Endodermal cell (in vitro differentiated cells): ENCODE data around the gene STX19. TPM values are rescaled to one million over a fixed set of nuclear protein-coding genes. Genes with fewer than 3 reads are reported as not detected.
"Not testable (repeated sequence)": the region's sequence is repeated elsewhere in the genome, so short reads cannot be mapped to it uniquely, and the experiment has no call there.

Source experiments
- DNase-seq: peaks from one replicate; pipeline ENCODE4 v3.0.0-alpha.2; 2017
- H3K27ac ChIP-seq: 2 replicates; pipeline ENCODE4 v1.5.1; 2013; ENCODE audit warnings: mild to moderate bottlenecking, low read depth, low read length, moderate library complexity
- H3K27me3 ChIP-seq: 2 replicates; pipeline ENCODE4 v1.6.1; 2013; ENCODE audit warnings: mild to moderate bottlenecking, low read length, moderate library complexity; ENCODE audit not compliant: insufficient read depth, control insufficient read depth, poor library complexity, severe bottlenecking
- H3K36me3 ChIP-seq: 2 replicates; pipeline ENCODE4 v1.7.0; 2013; ENCODE audit warnings: mild to moderate bottlenecking, low read length, moderate library complexity; ENCODE audit not compliant: control insufficient read depth, insufficient read depth
- H3K4me1 ChIP-seq: one replicate; pipeline ENCODE4 v1.7.0; 2013; ENCODE audit warnings: low read length; ENCODE audit not compliant: control insufficient read depth, insufficient read depth
- H3K4me3 ChIP-seq: 2 replicates; pipeline ENCODE4 v1.5.1; 2013; ENCODE audit warnings: mild to moderate bottlenecking, low read length, moderate library complexity
- H3K9ac ChIP-seq: 2 replicates; pipeline ENCODE4 v1.6.1; 2013; ENCODE audit warnings: mild to moderate bottlenecking, low read length, moderate library complexity; ENCODE audit not compliant: poor library complexity, severe bottlenecking; ENCODE audit errors: extremely low read depth
- H3K9me3 ChIP-seq: 2 replicates; pipeline ENCODE4 v1.6.1; 2013; ENCODE audit warnings: mild to moderate bottlenecking, low read length, moderate library complexity; ENCODE audit not compliant: control insufficient read depth
- H3K27ac Mint-ChIP-seq: 2 replicates; pipeline ENCODE4 v1.8.0; 2020; ENCODE audit warnings: mixed read lengths
- H3K27me3 Mint-ChIP-seq: 2 replicates; pipeline ENCODE4 v1.8.0; 2021; ENCODE audit warnings: mild to moderate bottlenecking, mixed read lengths; ENCODE audit not compliant: insufficient read depth
- H3K36me3 Mint-ChIP-seq: 2 replicates; pipeline ENCODE4 v1.8.0; 2020; ENCODE audit warnings: low read depth, mixed read lengths
- H3K4me1 Mint-ChIP-seq: 2 replicates; pipeline ENCODE4 v1.8.0; 2020; ENCODE audit warnings: mixed read lengths
- H3K4me3 Mint-ChIP-seq: 2 replicates; pipeline ENCODE4 v1.8.0; 2020; ENCODE audit warnings: mild to moderate bottlenecking, moderate library complexity, mixed read lengths
- H3K9me3 Mint-ChIP-seq: 2 replicates; pipeline ENCODE4 v1.8.0; 2020; ENCODE audit warnings: mild to moderate bottlenecking, mixed read lengths
- WGBS, 2 experiments: methylation state at CpG; one replicate each; pipeline versions ENCODE4 v1.1.5 to v1.1.7; 2013; ENCODE audit warnings: missing lambda C conversion rate in 2 of 2, mixed read lengths in 1 of 2; ENCODE audit not compliant: insufficient coverage in 1 of 2, insufficient read length in 1 of 2; 5-methylcytosine and 5-hydroxymethylcytosine counted together
- total RNA-seq, 2 donors: library from RNA; stranded (reverse); fragmentation: NEBNext Ultra II Directional in 1 of 2; extraction: Animal tissue kit (Norgen Biotek cat#: 25700) in 1 of 2; gene quantifications; 2 replicates in 1 of 2; 3 replicates in 1 of 2; pipeline ENCODE4 v1.2.1, GENCODE V29; 2021
- TF ChIP-seq, protein P1 (sequence below): fragments of 200-600 bp; sonication (generic); conservative IDR thresholded peaks from 2 replicates; pipeline ENCODE4 v1.5.0; 2021; ENCODE audit warnings: antibody characterized with exemption, mild to moderate bottlenecking

The STX19 gene
- total RNA-seq, 2 donors from 2014 or later = not detected

DNA sequence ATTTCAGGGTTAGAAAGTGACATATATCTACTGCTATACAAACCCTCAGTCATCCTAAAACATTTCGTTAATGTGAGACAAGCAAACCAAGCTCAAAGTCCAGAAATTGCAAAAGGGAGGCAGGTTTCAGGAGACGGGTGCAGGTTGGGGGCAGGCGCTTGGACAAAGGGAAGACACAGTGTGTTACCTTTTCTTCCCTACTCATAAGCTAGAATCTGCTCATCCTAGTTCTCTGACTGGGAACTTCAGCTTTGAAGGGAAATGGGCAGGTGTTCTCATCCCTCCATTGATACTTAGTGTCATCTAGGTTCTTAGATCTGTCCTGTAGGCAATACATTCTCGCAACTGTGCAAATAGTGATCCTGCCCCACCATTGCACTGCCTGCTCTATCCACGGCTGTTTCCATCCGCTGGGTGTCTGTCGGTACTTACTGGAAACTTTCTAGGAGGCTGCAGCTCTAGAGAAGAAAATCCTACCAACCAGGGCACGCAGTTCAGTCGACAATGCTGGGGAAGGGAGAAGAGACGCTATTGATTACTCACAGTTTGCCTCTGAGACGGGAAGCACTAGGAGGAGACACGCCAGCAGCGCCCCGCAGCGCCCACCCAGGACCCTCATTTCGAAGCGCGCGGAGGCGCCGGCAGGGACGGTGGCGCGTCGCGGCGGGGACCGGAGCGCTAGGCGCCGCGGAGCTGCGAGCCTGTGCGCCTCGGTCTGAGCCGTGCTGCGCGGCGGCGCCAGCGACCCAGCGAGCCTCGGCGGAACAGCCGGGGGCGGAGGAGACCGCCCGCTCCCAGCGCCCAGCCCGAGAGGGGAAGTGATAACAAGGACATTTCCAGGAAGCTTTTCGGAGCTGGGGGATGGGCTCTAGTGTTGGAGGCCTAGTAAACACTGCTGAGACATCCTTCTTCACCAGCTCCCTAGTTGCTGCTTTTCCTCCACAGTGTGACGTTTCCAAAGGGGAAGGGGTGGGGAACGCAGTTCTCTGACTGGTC lies 55.0 kb downstream of the STX19 start, which contains the start of gene PROS1:
PROS1 (minus strand) TSS at position 766 of the 996 bp plus-strand sequence; CDS start at position 619, 147 bp downstream.
- WGBS, 2 experiments = 5 to 6% methylated on average over 20 to 53 of the region's 53 CpGs
- H3K27me3 Mint-ChIP-seq = peaks cover 37% of the 10 kb centered on the region
- H3K4me1 Mint-ChIP-seq = peaks cover 10% of the 10 kb centered on the region
- H3K4me3 ChIP-seq = peak within 1 kb of the TSS; percentile 96
- H3K4me3 Mint-ChIP-seq = peak within 1 kb of the TSS; percentile 66
- no peaks in the 10 kb centered on the region for H3K36me3 ChIP-seq
- H3K9me3 Mint-ChIP-seq = no peaks in the 10 kb centered on the region
- no peaks in the 10 kb centered on the region for H3K36me3 Mint-ChIP-seq
- TF ChIP-seq, protein P1, sequence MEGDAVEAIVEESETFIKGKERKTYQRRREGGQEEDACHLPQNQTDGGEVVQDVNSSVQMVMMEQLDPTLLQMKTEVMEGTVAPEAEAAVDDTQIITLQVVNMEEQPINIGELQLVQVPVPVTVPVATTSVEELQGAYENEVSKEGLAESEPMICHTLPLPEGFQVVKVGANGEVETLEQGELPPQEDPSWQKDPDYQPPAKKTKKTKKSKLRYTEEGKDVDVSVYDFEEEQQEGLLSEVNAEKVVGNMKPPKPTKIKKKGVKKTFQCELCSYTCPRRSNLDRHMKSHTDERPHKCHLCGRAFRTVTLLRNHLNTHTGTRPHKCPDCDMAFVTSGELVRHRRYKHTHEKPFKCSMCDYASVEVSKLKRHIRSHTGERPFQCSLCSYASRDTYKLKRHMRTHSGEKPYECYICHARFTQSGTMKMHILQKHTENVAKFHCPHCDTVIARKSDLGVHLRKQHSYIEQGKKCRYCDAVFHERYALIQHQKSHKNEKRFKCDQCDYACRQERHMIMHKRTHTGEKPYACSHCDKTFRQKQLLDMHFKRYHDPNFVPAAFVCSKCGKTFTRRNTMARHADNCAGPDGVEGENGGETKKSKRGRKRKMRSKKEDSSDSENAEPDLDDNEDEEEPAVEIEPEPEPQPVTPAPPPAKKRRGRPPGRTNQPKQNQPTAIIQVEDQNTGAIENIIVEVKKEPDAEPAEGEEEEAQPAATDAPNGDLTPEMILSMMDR = peak; percentile 24
- peak within 1 kb of the TSS; percentile 85 for H3K27ac Mint-ChIP-seq
- peak; percentile 91 for DNase-seq
- peak within 1 kb of the TSS; percentile 67 for H3K27ac ChIP-seq
- H3K27me3 ChIP-seq = no peaks in the 10 kb centered on the region
- peaks cover 2% of the 10 kb centered on the region for H3K4me1 ChIP-seq
- peak within 1 kb of the TSS; percentile 80 for H3K9ac ChIP-seq
- no peaks in the 10 kb centered on the region for H3K9me3 ChIP-seq

GRCh38 chr3:93969997-93970396 lies 58.4 kb downstream of the STX19 start:
- Mint-ChIP-seq H3K27me3 (peaks cover 15% of the 10 kb centered on the region), H3K36me3 (peaks cover 1% of the 10 kb centered on the region), H3K4me1 (peaks cover 10% of the 10 kb centered on the region), H3K4me3 (no peak overlapping the region), H3K9me3 (peaks cover 16% of the 10 kb centered on the region), H3K27ac (no peak overlapping the region)
- Histone ChIP-seq H3K4me3 (no peak overlapping the region), H3K9me3 (no peaks in the 10 kb centered on the region), H3K27ac (no peak overlapping the region), H3K9ac (no peak overlapping the region), H3K27me3 (no peaks in the 10 kb centered on the region), H3K36me3 (no peaks in the 10 kb centered on the region), H3K4me1 (peaks cover 2% of the 10 kb centered on the region)
- no peak for DNase-seq
- TF ChIP-seq, protein P1 = no peak
- 96 to 100% methylated on average over 1 of the region's 1 CpG for WGBS, 2 experiments

DNA sequence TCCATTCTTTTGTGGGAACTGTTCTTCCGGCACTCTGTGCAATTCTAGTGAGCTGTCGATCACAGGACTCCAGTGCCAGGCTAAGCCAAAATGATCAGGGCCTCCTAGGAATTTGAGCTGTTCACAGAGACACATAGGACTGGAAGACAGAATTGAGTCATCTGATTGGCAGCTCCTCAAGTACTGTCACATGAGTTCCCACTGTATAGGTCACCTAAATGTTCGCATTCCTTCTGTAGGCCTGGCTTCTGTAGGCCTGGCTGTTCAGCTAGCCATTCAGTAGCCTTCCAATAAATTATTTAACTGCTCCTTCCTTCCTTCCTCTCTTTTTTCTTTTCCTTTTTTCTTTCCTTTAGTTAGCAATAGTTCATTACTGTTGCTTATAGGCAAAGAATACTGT lies 59.0 kb downstream of the STX19 start:
- Mint-ChIP-seq H3K27ac (no peak overlapping the region), H3K27me3 (peaks cover 12% of the 10 kb centered on the region), H3K36me3 (peaks cover 1% of the 10 kb centered on the region), H3K9me3 (peaks cover 22% of the 10 kb centered on the region), H3K4me3 (no peak overlapping the region), H3K4me1 (peaks cover 10% of the 10 kb centered on the region)
- TF ChIP-seq, protein P1 = no peak
- Histone ChIP-seq H3K9ac (no peak overlapping the region), H3K36me3 (no peaks in the 10 kb centered on the region), H3K27me3 (no peaks in the 10 kb centered on the region), H3K4me1 (peaks cover 2% of the 10 kb centered on the region), H3K27ac (no peak overlapping the region), H3K9me3 (no peaks in the 10 kb centered on the region), H3K4me3 (no peak overlapping the region)
- WGBS, 2 experiments = 80 to 95% methylated on average over 3 of the region's 3 CpGs
- DNase-seq = no peak

DNA sequence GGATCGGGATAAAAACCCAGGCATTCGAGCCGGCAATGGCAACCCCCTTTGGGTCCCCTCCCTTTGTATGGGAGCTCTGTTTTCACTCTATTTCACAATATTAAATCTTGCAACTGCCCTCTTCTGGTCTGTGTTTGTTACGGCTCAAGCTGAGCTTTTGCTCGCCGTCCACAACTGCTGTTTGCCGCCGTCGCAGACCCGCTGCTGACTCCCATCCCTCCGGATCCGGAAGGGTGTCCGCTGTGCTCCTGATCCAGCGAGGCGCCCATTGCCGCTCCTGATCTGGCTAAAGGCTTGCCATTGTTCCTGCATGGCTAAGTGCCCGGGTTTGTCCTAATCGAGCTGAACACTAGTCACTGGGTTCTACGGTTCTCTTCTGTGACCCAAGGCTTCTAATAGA lies 63.3 kb downstream of the STX19 start:
- H3K4me3 ChIP-seq, H3K36me3 Mint-ChIP-seq, H3K27ac Mint-ChIP-seq, H3K36me3 ChIP-seq, H3K9ac ChIP-seq, H3K27me3 Mint-ChIP-seq, DNase-seq, H3K9me3 ChIP-seq, H3K4me1 ChIP-seq, H3K4me3 Mint-ChIP-seq, H3K4me1 Mint-ChIP-seq, H3K27ac ChIP-seq, H3K27me3 ChIP-seq: not testable (repeated sequence)
- H3K9me3 Mint-ChIP-seq = peaks cover 54% of the 10 kb centered on the region
- WGBS, 2 experiments = 79 to 90% methylated on average over 13 to 19 of the region's 19 CpGs
